HEK293 (cell line): ENCODE results near the gene CEPT1.

Experiments used
- ZNF391 ChIP-seq: fragments of 450-650 bp; formaldehyde crosslinking; IDR thresholded peaks from 2 replicates; pipeline ENCODE4 v1.5.1; 2016; ENCODE audit warnings: low read depth, missing biosample characterization, missing genetic modification characterization, borderline replicate concordance
- ZNF510 ChIP-seq: fragments of 450-650 bp; formaldehyde crosslinking; IDR thresholded peaks from 2 replicates; pipeline ENCODE4 v1.5.1; 2018; ENCODE audit warnings: mild to moderate bottlenecking, missing genetic modification characterization, missing biosample characterization; ENCODE audit not compliant: insufficient replicate concordance
- ZNF610 ChIP-seq: fragments of 450-650 bp; formaldehyde crosslinking; IDR thresholded peaks from 2 replicates; pipeline ENCODE4 v1.5.1; 2016; ENCODE audit warnings: missing biosample characterization, missing genetic modification characterization, borderline replicate concordance
- TF ChIP-seq, protein P1 (sequence below): fragments of 450-650 bp; formaldehyde crosslinking; IDR thresholded peaks from 2 replicates; pipeline ENCODE4 v1.5.1; 2017; ENCODE audit warnings: missing biosample characterization, mild to moderate bottlenecking, missing genetic modification characterization, moderate library complexity
- TF ChIP-seq, protein P2 (sequence below): fragments of 450-650 bp; formaldehyde crosslinking; IDR thresholded peaks from 2 replicates; pipeline ENCODE4 v1.5.1; 2016; ENCODE audit warnings: missing biosample characterization, missing genetic modification characterization
- TF ChIP-seq, protein P3 (sequence below): IDR thresholded peaks from 2 replicates; pipeline ENCODE4 v1.6.1; 2011; ENCODE audit warnings: mild to moderate bottlenecking, low read depth, low read length, borderline replicate concordance
- TF ChIP-seq, protein P4 (sequence below): sonication (generic); formaldehyde crosslinking; IDR thresholded peaks from 2 replicates; pipeline ENCODE4 v1.8.1; 2022; ENCODE audit warnings: mild to moderate bottlenecking, moderate library complexity, missing genetic modification reagents

DNA sequence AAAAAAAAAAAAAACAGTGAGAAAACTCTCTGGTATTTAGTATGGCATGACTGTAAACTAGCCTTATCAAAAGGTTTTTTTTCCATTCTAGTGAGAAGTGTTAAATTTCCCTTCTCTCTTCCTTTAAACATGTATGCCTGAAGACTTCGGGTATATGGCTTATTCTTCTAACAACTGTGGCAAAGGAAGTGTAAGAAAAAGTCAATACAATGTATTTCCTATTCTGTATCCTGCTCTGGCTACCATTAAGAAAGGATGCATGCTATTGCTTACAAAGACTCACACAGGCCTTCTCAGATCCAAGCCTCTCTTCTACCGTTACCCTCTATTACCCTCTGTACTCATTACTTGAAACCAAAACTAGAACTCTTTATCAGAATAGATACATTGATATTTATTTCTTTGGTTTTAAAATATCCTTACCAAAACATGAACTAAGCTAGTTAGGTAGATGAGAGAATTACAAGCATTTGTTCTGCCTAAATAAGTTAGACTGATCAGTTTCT is 8.4 kb downstream of the CEPT1 start:
- TF ChIP-seq, protein P1, sequence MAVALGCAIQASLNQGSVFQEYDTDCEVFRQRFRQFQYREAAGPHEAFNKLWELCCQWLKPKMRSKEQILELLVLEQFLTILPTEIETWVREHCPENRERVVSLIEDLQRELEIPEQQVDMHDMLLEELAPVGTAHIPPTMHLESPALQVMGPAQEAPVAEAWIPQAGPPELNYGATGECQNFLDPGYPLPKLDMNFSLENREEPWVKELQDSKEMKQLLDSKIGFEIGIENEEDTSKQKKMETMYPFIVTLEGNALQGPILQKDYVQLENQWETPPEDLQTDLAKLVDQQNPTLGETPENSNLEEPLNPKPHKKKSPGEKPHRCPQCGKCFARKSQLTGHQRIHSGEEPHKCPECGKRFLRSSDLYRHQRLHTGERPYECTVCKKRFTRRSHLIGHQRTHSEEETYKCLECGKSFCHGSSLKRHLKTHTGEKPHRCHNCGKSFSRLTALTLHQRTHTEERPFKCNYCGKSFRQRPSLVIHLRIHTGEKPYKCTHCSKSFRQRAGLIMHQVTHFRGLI: no peak
- TF ChIP-seq, protein P2, sequence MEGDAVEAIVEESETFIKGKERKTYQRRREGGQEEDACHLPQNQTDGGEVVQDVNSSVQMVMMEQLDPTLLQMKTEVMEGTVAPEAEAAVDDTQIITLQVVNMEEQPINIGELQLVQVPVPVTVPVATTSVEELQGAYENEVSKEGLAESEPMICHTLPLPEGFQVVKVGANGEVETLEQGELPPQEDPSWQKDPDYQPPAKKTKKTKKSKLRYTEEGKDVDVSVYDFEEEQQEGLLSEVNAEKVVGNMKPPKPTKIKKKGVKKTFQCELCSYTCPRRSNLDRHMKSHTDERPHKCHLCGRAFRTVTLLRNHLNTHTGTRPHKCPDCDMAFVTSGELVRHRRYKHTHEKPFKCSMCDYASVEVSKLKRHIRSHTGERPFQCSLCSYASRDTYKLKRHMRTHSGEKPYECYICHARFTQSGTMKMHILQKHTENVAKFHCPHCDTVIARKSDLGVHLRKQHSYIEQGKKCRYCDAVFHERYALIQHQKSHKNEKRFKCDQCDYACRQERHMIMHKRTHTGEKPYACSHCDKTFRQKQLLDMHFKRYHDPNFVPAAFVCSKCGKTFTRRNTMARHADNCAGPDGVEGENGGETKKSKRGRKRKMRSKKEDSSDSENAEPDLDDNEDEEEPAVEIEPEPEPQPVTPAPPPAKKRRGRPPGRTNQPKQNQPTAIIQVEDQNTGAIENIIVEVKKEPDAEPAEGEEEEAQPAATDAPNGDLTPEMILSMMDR (tag by site-specific recombination): no peak
- TF ChIP-seq ZNF391 (tag by site-specific recombination) (no peak), ZNF510 (tag by site-specific recombination) (no peak), ZNF610 (tag by site-specific recombination) (no peak)
- TF ChIP-seq, protein P3, sequence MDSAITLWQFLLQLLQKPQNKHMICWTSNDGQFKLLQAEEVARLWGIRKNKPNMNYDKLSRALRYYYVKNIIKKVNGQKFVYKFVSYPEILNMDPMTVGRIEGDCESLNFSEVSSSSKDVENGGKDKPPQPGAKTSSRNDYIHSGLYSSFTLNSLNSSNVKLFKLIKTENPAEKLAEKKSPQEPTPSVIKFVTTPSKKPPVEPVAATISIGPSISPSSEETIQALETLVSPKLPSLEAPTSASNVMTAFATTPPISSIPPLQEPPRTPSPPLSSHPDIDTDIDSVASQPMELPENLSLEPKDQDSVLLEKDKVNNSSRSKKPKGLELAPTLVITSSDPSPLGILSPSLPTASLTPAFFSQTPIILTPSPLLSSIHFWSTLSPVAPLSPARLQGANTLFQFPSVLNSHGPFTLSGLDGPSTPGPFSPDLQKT: no peak
- TF ChIP-seq, protein P4, sequence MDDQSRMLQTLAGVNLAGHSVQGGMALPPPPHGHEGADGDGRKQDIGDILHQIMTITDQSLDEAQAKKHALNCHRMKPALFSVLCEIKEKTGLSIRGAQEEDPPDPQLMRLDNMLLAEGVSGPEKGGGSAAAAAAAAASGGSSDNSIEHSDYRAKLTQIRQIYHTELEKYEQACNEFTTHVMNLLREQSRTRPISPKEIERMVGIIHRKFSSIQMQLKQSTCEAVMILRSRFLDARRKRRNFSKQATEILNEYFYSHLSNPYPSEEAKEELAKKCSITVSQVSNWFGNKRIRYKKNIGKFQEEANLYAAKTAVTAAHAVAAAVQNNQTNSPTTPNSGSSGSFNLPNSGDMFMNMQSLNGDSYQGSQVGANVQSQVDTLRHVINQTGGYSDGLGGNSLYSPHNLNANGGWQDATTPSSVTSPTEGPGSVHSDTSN (CRISPR knock-in tag): no peak
